ENCODE data around the gene TMEM117. TPM values are rescaled to one million over a fixed set of nuclear protein-coding genes. Genes with fewer than 3 reads are reported as not detected.
A peak's percentile ranks its signal among the peaks of the same experiment; 100 is the strongest.
"Not testable (repeated sequence)": the region's sequence is repeated elsewhere in the genome, so short reads cannot be mapped to it uniquely, and the experiment has no call there.

The TMEM117 gene
- total RNA-seq, 2 donors from 2014 or later: 1.5 to 2.8 TPM

DNA sequence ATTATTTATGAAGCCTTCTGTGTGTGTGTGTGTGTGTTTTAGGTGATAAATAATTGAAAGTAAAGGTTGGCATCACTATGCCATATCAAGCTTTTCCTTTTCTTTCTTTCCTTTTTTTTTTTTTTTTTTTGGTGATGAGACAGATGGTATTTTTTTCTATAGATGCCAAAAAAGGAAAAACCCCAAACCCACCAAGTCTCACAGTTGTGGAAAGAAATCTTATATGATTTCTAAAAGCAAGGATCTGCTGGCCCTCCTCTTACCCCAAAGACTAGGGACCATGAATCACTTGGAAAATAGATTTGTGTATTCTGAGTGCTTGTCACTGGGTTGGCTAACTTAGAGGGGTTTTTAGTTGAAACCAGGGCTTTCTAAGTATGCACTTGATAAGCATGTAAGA is 181.3 kb downstream of the TMEM117 start:
- ATAC-seq (no peak), DNase-seq (ENCODE audit: low spot score in 2 of 2) (no peak)
- peaks cover 0 to 2% of the 10 kb centered on the region in 2 donors for H3K36me3 Mint-ChIP-seq
- H3K9me3 Mint-ChIP-seq: peaks cover under 1% of the 10 kb centered on the region in 2 donors
- no peak overlapping the region for H3K27ac Mint-ChIP-seq

DNA sequence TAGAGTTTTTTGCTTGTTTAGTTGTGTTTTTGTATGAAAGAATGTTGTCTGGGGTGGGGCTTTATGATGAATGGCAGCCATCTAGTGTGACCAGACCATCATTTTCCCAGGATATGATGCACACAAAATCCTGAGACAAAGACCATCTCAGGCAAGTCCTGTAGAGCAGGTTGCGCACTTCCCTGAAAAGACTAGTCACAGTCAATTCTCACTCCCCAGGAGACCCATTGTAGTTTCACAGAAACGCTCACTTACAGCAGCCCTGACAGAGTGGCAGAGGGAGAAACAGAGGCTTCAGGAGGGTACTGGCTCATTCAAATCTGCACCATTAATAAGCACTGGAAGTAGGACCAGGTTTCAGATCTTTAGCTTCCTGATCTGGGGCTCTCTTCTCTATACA is 183.2 kb downstream of the TMEM117 start:
- ATAC-seq (no peak), DNase-seq (ENCODE audit: low spot score in 2 of 2) (no peak)
- H3K27ac Mint-ChIP-seq: no peak overlapping the region
- H3K9me3 Mint-ChIP-seq: peaks cover 4 to 5% of the 10 kb centered on the region in 2 donors
- peaks cover 0 to 7% of the 10 kb centered on the region in 2 donors for H3K36me3 Mint-ChIP-seq

DNA sequence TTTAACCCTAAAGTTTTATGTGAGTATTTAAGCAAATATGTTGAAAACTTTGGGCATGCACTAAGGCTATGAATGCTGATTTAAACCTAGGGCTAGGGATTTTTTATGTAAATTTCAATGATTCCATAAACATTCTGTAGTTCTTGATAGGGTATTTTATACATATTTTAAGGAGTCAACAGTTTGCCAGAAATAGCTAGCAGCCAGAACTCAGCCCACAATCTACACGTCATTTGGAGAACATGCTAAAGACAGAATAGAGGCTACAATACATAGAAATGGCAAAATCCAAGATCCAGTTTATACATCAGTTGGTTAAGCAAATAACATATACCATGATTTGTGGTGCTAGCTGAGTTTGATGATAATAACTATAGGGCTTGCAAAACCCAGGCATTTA is 184.7 kb downstream of the TMEM117 start:
- ATAC-seq (no peak), DNase-seq (ENCODE audit: low spot score in 2 of 2) (no peak)
- H3K9me3 Mint-ChIP-seq: peaks cover 4 to 5% of the 10 kb centered on the region in 2 donors
- H3K36me3 Mint-ChIP-seq: peaks cover 0 to 7% of the 10 kb centered on the region in 2 donors
- no peak overlapping the region for H3K27ac Mint-ChIP-seq

DNA sequence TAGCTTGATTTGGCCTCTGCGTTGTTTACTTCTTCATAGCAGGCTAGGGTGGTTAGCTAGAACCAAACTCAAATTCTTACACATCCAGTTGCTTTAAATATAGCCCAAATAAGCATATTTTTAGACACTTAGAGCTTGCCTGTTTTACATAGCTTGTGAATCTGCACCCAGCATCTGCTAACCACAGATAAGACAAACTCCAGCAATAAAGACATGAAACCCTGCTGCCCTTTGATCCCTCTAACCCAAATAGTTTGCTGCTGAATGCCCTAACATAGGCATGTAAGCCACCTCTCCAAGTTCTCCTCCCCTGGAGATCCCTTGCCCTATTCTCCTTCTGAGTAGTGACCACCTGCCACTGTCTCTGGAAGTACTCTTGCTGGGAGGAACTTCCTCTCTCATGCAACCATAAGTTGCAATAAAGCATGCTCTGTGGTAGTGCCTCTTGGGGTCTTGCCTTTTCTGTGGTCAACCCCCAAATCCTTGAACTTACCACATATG is 185.6 kb downstream of the TMEM117 start:
- DNase-seq (ENCODE audit: low spot score in 2 of 2): no peak
- Mint-ChIP-seq H3K9me3 (peaks cover 4 to 5% of the 10 kb centered on the region in 2 donors), H3K27ac (no peak overlapping the region), H3K36me3 (peaks cover 0 to 7% of the 10 kb centered on the region in 2 donors)
- no peak for ATAC-seq

DNA sequence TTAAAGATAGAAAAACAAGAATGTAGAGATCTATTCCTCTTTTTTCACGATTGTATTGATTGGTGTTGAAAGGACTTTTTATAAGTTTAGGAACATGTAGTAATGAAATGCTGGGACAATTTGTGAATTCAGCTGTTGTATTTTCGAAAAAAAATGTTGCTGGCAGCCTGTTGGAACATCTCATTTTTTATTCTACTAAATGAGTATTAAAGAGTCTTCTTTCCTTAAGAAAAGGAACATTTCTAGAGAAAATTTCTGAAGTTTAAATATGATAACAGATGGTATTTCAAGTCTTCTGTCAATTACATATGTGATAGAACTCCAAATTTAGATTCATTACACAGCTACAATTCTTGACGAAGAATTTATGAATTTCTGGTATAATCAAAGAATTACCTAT is 189.6 kb downstream of the TMEM117 start:
- ATAC-seq: no peak
- Mint-ChIP-seq H3K36me3 (peaks cover 5 to 11% of the 10 kb centered on the region in 2 donors), H3K27ac (no peak overlapping the region), H3K9me3 (peaks cover 9 to 10% of the 10 kb centered on the region in 2 donors)
- DNase-seq (ENCODE audit: low spot score in 2 of 2): no peak

DNA sequence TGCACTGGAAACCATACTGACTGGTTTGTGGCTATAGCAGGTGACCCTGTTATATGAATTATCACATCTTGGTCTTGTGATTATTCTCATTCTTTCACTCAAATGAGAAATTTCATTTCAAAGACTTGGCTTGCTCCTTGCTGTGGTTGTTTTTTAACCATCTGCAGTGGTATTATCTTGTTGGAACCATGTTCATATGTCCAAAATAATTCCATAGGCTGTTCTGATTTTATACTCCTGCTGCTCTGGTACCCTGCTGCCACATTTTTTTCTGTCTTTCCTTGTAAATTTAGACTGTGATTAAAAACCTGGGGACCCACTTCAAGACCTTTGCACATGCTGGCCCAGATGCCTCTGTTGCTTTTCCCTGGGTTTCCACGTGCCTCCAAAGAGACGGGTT is 190.2 kb downstream of the TMEM117 start:
- ATAC-seq (no peak), DNase-seq (ENCODE audit: low spot score in 2 of 2) (no peak)
- Mint-ChIP-seq H3K27ac (no peak overlapping the region), H3K36me3 (peaks cover 5 to 11% of the 10 kb centered on the region in 2 donors), H3K9me3 (peaks cover 9 to 10% of the 10 kb centered on the region in 2 donors)

DNA sequence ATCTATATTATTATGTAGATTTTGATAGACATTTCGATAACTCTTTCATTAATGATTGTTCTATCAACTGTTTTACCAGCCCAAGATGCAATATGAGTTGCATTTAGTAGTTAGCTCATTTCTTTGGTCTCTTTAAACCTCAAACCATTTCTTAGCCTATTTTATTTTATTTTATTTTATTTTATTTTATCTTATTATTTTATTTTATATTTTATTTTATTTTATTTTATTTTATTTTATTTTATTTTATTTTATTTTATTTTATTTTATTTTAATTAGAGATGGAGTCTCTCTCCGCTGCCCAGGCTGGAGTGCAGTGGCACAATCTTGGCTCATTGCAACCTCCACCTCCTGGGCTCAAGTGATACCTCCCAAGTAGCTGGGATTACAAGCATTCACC is 191.0 kb downstream of the TMEM117 start:
- not testable (repeated sequence) for DNase-seq (ENCODE audit: low spot score in 2 of 2); H3K9me3 Mint-ChIP-seq; H3K27ac Mint-ChIP-seq; ATAC-seq
- peaks cover 5 to 11% of the 10 kb centered on the region in 2 donors for H3K36me3 Mint-ChIP-seq

DNA sequence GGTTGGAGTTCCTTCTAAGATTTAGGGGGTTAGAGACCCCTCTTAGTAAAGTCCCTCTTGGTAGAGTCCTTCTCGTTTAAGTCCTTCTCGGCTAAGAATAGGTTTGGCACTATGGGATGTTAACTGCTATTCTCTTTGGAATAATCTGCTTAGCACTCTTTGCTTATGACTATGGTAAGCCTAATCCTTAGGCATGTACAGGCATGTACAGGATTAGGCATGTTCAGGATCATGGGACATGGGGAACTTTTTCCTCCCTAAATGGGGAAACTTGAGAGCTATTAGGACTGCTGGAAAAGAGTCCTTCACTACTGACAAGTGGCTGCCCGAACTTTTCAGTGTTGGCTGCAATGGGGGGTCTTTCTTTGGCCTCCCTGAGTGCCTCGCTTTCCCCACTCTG is 193.3 kb downstream of the TMEM117 start:
- peaks cover 4 to 5% of the 10 kb centered on the region in 2 donors for H3K36me3 Mint-ChIP-seq
- ATAC-seq (no peak), DNase-seq (ENCODE audit: low spot score in 2 of 2) (no peak)
- peak overlapping the region in 1 of 2 donors; percentile 36 for H3K27ac Mint-ChIP-seq
- peaks cover 4 to 6% of the 10 kb centered on the region in 2 donors for H3K9me3 Mint-ChIP-seq

DNA sequence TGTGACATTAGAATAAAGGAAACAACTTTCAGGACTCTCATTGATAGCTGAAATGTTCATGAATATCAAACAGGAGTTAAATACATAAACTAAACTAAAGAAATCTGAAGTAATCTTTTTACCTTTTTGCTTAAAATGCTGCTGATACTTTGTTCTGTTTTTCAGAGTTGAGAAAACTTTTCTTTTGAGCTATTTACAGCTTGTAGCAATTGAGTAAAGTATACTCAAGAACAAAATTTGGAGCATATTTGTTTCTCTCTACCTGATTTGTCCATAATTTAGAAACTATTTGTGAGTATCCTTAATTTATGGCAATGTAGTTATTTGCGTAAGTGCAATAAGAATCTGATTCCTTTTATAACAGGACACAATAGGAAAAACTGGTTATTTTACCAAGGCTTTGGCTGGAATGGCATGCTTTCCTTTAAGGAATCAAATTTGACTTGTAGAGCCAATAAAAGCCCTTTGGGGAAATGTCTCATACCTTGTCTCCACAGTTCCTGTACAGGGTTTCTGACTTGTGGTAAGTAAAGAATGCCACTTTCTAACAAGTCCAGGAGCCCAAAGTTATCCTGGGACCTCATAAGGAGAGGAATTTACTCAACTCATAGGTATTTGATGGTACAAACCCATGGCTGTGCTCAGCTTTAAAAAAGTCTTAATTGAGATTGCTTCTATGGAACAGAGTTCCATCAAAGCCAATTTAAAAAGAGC is 195.7 kb downstream of the TMEM117 start:
- ATAC-seq (no peak), DNase-seq (ENCODE audit: low spot score in 2 of 2) (no peak)
- Mint-ChIP-seq H3K27ac (no peak overlapping the region), H3K36me3 (peaks cover 4 to 5% of the 10 kb centered on the region in 2 donors), H3K9me3 (peaks cover 4 to 6% of the 10 kb centered on the region in 2 donors)

DNA sequence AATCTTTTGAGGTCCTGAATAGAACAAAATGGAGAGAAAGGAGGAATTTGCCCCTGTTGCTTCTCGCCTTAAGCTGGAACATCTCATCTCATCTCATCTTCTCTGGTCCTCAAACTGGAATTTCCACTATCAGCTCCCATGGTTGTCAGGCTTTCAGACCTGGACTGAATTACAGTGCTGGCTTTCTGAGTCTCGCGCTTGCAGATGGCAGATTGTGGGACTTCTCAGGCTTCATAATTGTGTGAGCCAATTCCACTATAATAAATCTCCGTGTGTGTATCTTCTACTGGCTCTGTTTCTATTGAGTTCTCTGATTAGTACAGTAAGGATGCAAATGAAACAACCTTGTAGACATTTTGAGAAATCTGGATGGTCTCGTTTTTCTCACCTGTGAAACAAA is 199.0 kb downstream of the TMEM117 start:
- DNase-seq (ENCODE audit: low spot score in 2 of 2) (no peak), ATAC-seq (no peak)
- Mint-ChIP-seq H3K27ac (no peak overlapping the region), H3K9me3 (no peaks in the 10 kb centered on the region), H3K36me3 (no peaks in the 10 kb centered on the region)

DNA sequence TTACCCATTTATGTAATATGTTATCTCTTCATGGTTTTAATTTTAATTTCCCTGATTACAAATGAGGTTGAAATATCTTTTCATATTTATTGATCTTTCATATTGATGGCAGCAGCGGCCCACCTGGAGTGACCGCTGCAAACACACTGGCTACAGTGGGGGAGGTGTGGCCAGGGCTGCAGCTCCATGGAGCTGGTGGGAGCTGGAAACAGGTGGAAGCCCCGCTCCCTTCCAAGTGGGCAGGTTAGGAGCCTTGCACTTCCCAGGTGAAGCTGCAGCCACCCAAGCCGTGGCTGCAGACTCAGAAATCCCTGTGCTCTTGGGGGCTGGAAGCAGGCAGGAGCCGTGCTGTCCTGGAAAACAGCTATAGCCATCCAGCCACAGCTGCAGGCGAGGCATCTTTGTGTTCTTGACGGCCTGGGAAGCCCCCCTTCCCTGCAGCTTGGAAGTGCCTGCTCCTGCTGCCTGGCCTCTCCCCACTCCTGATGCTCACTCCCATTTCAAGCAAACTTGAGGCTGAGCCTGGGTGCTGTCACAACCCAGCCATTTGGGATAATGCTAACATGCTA is 201.1 kb downstream of the TMEM117 start:
- H3K36me3 Mint-ChIP-seq: no peaks in the 10 kb centered on the region
- DNase-seq (ENCODE audit: low spot score in 2 of 2) (no peak), ATAC-seq (no peak)
- H3K27ac Mint-ChIP-seq: no peak overlapping the region
- H3K9me3 Mint-ChIP-seq: no peaks in the 10 kb centered on the region

DNA sequence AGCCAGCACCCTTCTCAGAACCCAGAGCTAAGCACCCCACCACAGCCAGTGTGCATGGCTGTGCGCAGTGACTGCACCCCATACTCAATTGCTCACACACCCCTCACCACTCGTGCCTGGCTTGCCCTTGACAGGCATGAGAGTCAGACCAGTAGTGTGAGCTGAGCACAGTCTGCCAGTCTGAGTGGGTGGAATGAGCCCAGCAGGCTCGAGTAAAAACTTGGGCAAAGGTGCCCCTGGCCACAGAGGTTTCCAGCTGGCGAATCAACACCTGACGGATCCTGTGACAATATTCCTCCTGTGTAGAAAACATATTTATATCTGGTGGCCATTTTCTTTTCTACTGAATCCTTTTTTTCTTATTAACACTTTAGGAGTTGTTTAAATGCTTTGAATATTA is 202.5 kb downstream of the TMEM117 start:
- no peak for ATAC-seq
- DNase-seq (ENCODE audit: low spot score in 2 of 2): no peak
- H3K27ac Mint-ChIP-seq: no peak overlapping the region
- H3K36me3 Mint-ChIP-seq: no peaks in the 10 kb centered on the region
- no peaks in the 10 kb centered on the region for H3K9me3 Mint-ChIP-seq

DNA sequence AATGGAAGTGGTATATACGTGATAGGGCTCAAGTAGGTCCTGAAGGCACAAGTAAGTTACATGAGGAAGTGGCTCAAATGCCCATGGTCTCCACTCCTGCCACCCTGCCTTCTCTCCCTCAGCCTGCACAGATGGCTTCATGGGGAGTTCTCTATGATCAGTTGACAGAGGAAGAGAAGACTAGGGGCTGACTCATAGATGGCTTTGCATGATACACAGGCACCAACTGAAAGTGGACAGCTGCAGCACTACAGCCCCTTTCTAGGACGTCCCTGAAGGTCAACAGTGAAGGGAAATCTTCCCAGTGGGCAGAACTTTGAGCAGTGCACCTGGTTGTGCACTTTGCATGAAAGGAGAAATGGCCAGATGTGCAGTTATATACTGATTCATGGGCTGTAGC is 208.6 kb downstream of the TMEM117 start:
- not testable (repeated sequence) for ATAC-seq; DNase-seq (ENCODE audit: low spot score in 2 of 2); H3K9me3 Mint-ChIP-seq; H3K27ac Mint-ChIP-seq; H3K36me3 Mint-ChIP-seq

DNA sequence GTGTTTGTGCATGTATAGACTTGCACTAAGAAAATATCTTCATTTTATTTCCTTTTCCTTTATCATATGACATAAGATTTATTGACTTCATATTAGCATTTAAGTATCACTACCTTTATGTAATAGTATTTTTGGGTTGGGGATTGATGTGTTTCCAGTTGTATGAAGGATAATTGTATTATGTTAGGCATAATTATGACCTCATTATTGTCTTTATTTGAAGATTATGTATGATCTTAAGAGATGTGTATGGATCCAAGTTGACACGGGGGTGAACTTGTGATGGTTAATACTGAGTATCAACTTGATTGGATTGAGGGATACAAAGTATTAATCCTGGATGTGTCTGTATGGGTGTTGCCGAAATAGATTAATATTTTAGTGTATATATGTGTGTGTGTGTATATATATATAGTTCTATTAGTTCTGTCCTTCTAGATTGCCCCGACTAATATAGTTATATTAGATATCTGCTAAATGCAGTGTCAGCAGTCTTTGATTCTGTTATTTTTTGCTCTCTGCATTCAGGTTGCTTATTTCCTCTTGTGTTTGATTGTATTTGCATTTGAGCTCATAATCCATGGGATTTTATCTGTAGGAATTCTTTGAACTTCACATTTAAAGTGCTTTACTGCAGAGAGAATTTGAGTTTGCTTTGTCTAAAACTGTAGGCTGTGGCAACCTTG is 211.0 kb downstream of the TMEM117 start:
- DNase-seq (ENCODE audit: low spot score in 2 of 2) (no peak), ATAC-seq (no peak)
- Mint-ChIP-seq H3K36me3 (no peaks in the 10 kb centered on the region), H3K9me3 (no peaks in the 10 kb centered on the region), H3K27ac (no peak overlapping the region)

DNA sequence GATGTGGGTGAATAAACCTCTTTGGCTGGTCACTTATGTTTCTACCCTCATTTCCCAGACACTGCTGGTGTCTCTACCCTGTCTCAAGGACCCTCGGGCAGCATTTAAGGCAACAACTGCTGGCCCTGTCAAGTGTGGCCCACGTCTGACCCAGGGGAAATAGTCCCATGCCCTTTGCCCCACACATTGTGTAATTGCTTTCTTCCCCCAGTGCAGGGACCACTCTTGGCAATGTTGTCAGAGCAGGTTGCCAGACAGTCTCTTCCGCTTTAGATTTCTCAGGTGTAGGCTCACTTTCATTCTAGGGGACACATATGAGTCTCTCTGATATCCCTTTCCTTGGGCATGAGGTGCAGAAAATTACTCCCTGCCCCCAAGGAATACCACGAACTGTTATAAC is 216.7 kb downstream of the TMEM117 start:
- no peak for DNase-seq (ENCODE audit: low spot score in 2 of 2)
- ATAC-seq: no peak
- H3K27ac Mint-ChIP-seq: no peak overlapping the region
- no peaks in the 10 kb centered on the region for H3K36me3 Mint-ChIP-seq
- no peaks in the 10 kb centered on the region for H3K9me3 Mint-ChIP-seq

DNA sequence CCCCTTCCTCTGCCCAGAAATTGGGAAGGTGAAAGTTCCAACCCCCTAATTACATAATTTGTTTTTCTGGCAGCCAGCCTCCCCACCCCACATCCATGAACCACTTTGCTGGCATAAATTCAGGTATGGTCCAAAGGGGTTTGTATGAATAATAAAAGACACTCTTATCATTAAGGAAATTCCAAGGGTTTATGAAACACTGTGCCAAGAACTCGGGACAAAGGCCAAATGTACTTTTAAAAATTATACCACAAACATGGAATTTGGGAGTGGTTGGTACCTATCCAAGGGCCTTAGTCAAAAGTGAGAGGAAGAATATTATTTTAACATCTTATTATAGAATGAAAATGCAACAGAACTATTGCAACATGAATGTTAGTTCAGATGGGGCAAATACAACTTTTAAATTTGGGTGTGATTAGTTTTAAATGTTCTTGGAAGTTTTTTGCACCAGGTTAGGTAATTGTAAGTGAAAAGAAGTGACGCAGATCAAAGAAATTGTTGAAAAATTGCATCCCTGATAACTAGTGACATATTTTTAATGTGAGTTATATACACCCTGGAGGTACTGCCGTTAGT is 217.8 kb downstream of the TMEM117 start:
- DNase-seq (ENCODE audit: low spot score in 2 of 2) (no peak), ATAC-seq (no peak)
- Mint-ChIP-seq H3K9me3 (no peaks in the 10 kb centered on the region), H3K36me3 (no peaks in the 10 kb centered on the region), H3K27ac (no peak overlapping the region)

DNA sequence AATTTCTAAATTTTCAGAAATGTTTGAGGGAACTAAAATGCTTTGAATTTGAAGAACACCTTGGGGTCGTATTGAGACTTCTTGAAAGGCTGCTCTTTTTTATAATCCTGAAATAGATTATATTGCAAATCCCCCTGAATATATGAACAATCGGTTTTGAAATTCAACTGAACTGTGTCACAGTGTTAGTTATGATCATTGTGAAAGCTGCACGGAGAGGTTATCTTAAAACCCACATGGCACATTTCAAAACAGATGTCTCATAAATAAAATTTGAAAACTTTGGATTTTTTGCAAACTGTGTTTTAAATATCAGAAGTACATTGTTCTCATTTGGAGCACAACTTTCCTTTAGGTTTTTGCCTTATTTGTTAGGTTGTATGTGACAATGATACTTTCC is 218.4 kb downstream of the TMEM117 start:
- no peak for ATAC-seq
- DNase-seq (ENCODE audit: low spot score in 2 of 2): no peak
- Mint-ChIP-seq H3K36me3 (no peaks in the 10 kb centered on the region), H3K9me3 (no peaks in the 10 kb centered on the region), H3K27ac (no peak overlapping the region)

Data from activated naive CD4-positive, alpha-beta T cell treated with anti-CD3 and anti-CD28 coated beads, Interleukin-2, amount 50 U/mL, for 72 hours (primary cell).